ENCODE data around the gene SOX14.

GRCh38 chr3:137771401-137772213 is 7.5 kb downstream of the SOX14 start:
- no peak for TF ChIP-seq POLR2AphosphoS5 (IDR thresholded peaks at IDR 0.05; ENCODE audit: borderline replicate concordance, low read depth, low read length)
- peak; percentile 98 for TF ChIP-seq EZH2 (IDR thresholded peaks at IDR 0.05)
- no peak for TF ChIP-seq FOXP2 (optimal IDR thresholded peaks at IDR 0.05; ENCODE audit: control extremely low read depth, extremely low read length, insufficient read depth)
